GM12878 (cell line): Measurements from ENCODE around the gene SUSD1. TPM values are rescaled to one million over a fixed set of nuclear protein-coding genes. Genes with fewer than 3 reads are reported as not detected.

Experiments used
- ATAC-seq: fragments of 200-7000 bp; cut with Tn5 transposase; 3 replicates; pipeline ENCODE4 v1.9.1; 2020; ENCODE audit warnings: mild to moderate bottlenecking, moderate library complexity
- BruUV-seq: library from RNA; stranded (reverse); fragments of 400-500 nt; replicated peaks from 2 replicates; lab custom pipeline; 2021; lab: Mats Ljungman, UMichigan
- CTCF ChIA-PET: fragments of 300-600 bp; sonication (Branson Sonifier 250); formaldehyde crosslinking; extraction: SDS; loops from one replicate; lab custom pipeline; 2021; ENCODE audit warnings: inconsistent platforms; lab: Yijun Ruan, JAX
- POLR2A ChIA-PET: fragments of 350-600 bp; formaldehyde crosslinking; extraction: SDS; loops from one replicate; lab custom pipeline; 2021; ENCODE audit warnings: inconsistent platforms; lab: Charles Lee
- RAD21 ChIA-PET: fragments of 300-600 bp; sonication (Branson Sonifier 250); formaldehyde crosslinking; loops from one replicate; lab custom pipeline; 2023; ENCODE audit warnings: antibody characterized with exemption; ENCODE audit not compliant: unreplicated experiment; lab: Charles Lee
- SMC1A ChIA-PET: fragments of 300-600 bp; sonication (Branson Sonifier 250); formaldehyde crosslinking; loops from one replicate; lab custom pipeline; 2023; ENCODE audit not compliant: unreplicated experiment, uncharacterized antibody; lab: Charles Lee
- DNase-seq: peaks from one replicate; pipeline ENCODE4 v3.0.0-alpha.2; 2011; ENCODE audit warnings: low read depth, low spot score
- FAIRE-seq: peaks from 3 replicates; lab custom pipeline; 2011; peaks lifted over from hg19 to GRCh38; lab: Jason Lieb, UNC
- H2AFZ ChIP-seq: 2 replicates; pipeline ENCODE4 v1.6.0; 2011; ENCODE audit warnings: low read depth, low read length, control low read depth; ENCODE audit not compliant: control insufficient read depth
- H3K27ac ChIP-seq: 2 replicates; pipeline ENCODE4 v1.5.1; 2011; ENCODE audit warnings: control low read depth; ENCODE audit not compliant: control insufficient read depth, insufficient read depth
- H3K27me3 ChIP-seq, 2 experiments: replicated peaks in 1 of 2; 2 replicates each; pipeline versions ENCODE4 v1.6.0 to v1.6.1; 2011; ENCODE audit warnings: low read length in 1 of 2; ENCODE audit not compliant: control insufficient read depth in 2 of 2, insufficient read depth in 2 of 2
- H3K36me3 ChIP-seq, 2 experiments: 2 replicates each; pipeline ENCODE4 v1.5.1; 2011; ENCODE audit warnings: low read length in 1 of 2; ENCODE audit not compliant: control insufficient read depth in 2 of 2, insufficient read depth in 2 of 2
- H3K4me1 ChIP-seq: 2 replicates; pipeline ENCODE4 v1.6.1; 2011; ENCODE audit warnings: mild to moderate bottlenecking, low read length, moderate library complexity, mixed read lengths; ENCODE audit not compliant: control insufficient read depth, insufficient read depth
- H3K4me2 ChIP-seq: 2 replicates; pipeline ENCODE4 v1.6.0; 2011; ENCODE audit warnings: control low read depth; ENCODE audit not compliant: control insufficient read depth, insufficient read depth
- H3K4me3 ChIP-seq: fragments of 200-600 bp; sonication (generic); 2 replicates; pipeline ENCODE4 v1.5.1; 2016
- H3K79me2 ChIP-seq: 2 replicates; pipeline ENCODE4 v1.6.0; 2011; ENCODE audit warnings: low read length; ENCODE audit not compliant: control insufficient read depth, insufficient read depth
- H3K9ac ChIP-seq: 2 replicates; pipeline ENCODE4 v1.8.0; 2011; ENCODE audit warnings: low read length, control low read depth, mixed read lengths; ENCODE audit not compliant: control insufficient read depth, insufficient read depth
- H3K9me3 ChIP-seq: replicated peaks from 3 replicates; pipeline ENCODE4 v1.5.1; 2011; ENCODE audit warnings: mild to moderate bottlenecking, low read length; ENCODE audit not compliant: control insufficient read depth, insufficient read depth
- H4K20me1 ChIP-seq: 2 replicates; pipeline ENCODE4 v1.6.0; 2011; ENCODE audit not compliant: control insufficient read depth, insufficient read depth
- ETV6 ChIP-seq, 2 experiments: fragments of 450-650 bp in 1 of 2; IDR thresholded peaks in 1 of 2; conservative IDR thresholded peaks in 1 of 2; 2 replicates each; pipeline ENCODE4 v1.6.1; 2014; ENCODE audit warnings: antibody characterized with exemption in 1 of 2, borderline replicate concordance in 1 of 2, low read depth in 1 of 2, mild to moderate bottlenecking in 1 of 2, moderate library complexity in 1 of 2
- IKZF1 ChIP-seq: fragments of 450-650 bp; conservative IDR thresholded peaks from 2 replicates; pipeline ENCODE4 v1.6.1; 2017; ENCODE audit warnings: antibody characterized with exemption, mild to moderate bottlenecking
- IRF4 ChIP-seq: IDR thresholded peaks from 2 replicates; pipeline ENCODE4 v1.6.1; 2011; ENCODE audit warnings: low read depth, low read length
- MAX ChIP-seq: IDR thresholded peaks from 2 replicates; pipeline ENCODE4 v1.6.1; 2012; ENCODE audit warnings: low read depth, low read length, improper control_type of control experiment
- MLLT1 ChIP-seq: fragments of 450-650 bp; IDR thresholded peaks from 2 replicates; pipeline ENCODE4 v1.6.1; 2016; ENCODE audit warnings: mild to moderate bottlenecking
- MYB ChIP-seq: fragments of 150-350 bp; IDR thresholded peaks from 2 replicates; pipeline ENCODE4 v1.6.1; 2014; ENCODE audit warnings: mild to moderate bottlenecking, low read depth, low read length, borderline replicate concordance
- NKRF ChIP-seq: fragments of 450-650 bp; conservative IDR thresholded peaks from 2 replicates; pipeline ENCODE4 v1.6.1; 2017; ENCODE audit warnings: mild to moderate bottlenecking, moderate library complexity
- NR2F1 ChIP-seq: fragments of 450-650 bp; conservative IDR thresholded peaks from 2 replicates; pipeline ENCODE4 v1.6.1; 2017; ENCODE audit warnings: mild to moderate bottlenecking
- PML ChIP-seq: IDR thresholded peaks from 2 replicates; pipeline ENCODE4 v1.6.1; 2012; ENCODE audit warnings: low read length, inconsistent platforms
- RELA ChIP-seq: fragments of 450-650 bp; IDR thresholded peaks from 2 replicates; pipeline ENCODE4 v1.8.0; 2014; ENCODE audit warnings: borderline replicate concordance; ENCODE audit not compliant: partially characterized antibody
- TCF12 ChIP-seq: IDR thresholded peaks from 2 replicates; pipeline ENCODE4 v1.6.1; 2011; ENCODE audit warnings: low read depth, mild to moderate bottlenecking, low read length
- USF1 ChIP-seq: IDR thresholded peaks from 2 replicates; pipeline ENCODE4 v1.6.1; 2011; ENCODE audit warnings: borderline replicate concordance, low read depth, mild to moderate bottlenecking, moderate library complexity, mixed read lengths, low read length; ENCODE audit not compliant: insufficient read depth; ENCODE audit errors: extremely low read length
- WRNIP1 ChIP-seq: IDR thresholded peaks from 2 replicates; pipeline ENCODE4 v1.6.1; 2011; ENCODE audit warnings: low read depth, low read length, improper control_type of control experiment, borderline replicate concordance
- WGBS: methylation state at CpG from one replicate; pipeline ENCODE4 v1.1.6; 2016; ENCODE audit warnings: low lambda C conversion rate; ENCODE audit not compliant: insufficient replicate concordance, insufficient coverage; ENCODE audit errors: missing lambda C conversion rate; 5-methylcytosine and 5-hydroxymethylcytosine counted together
- in situ Hi-C: fragments of 300-500 bp; cut with MboI; formaldehyde crosslinking; loops from 9 replicates; pipeline ENCODE4 v1.14.3; 2018; ENCODE audit warnings: mixed read lengths
- intact Hi-C: fragments of 100-400 bp; cut with micrococcal nuclease; formaldehyde crosslinking; loops from one replicate; pipeline ENCODE4 v1.14.2; 2022; ENCODE audit not compliant: unreplicated experiment
- polyA plus RNA-seq, 11 experiments: library from polyadenylated mRNA; depleted of rRNA in 4 of 11; unstranded in 6 of 11; stranded (reverse) in 5 of 11; fragments of >200 nt; fragmentation: Nextera tagmentation in 4 of 11; fragmentation: Illumina TruSeq in 1 of 11; extraction: Ambion mirVana in 4 of 11; extraction: Trizol in 1 of 11; gene quantifications; 1 replicate in 1 of 11; 2 replicates in 10 of 11; pipeline versions ENCODE4 v1.2.1 to v1.2.3, GENCODE V29; 2011 to 2016; ENCODE audit warnings: inconsistent platforms in 2 of 11, missing spikeins in 2 of 11, low read depth in 1 of 11
- total RNA-seq, 4 experiments: library from RNA; depleted of rRNA in 3 of 4; stranded (reverse); fragments of >200 nt in 3 of 4; fragmentation: Illumina TruSeq in 1 of 4; extraction: Trizol in 1 of 4; gene quantifications; 2 replicates each; pipeline versions ENCODE4 v1.2.1 to v1.2.3, GENCODE V29; 2013 to 2021

SUSD1 gene
- total and polyA plus RNA-seq, 10 of the 15 experiments (the other 5 are each of a cell fraction or from before 2014, with no cell fraction given): 6.7 to 20.8 (median 13.2) TPM

GRCh38 chr9:112203536-112203935, 28.4 kb upstream of the SUSD1 start (continued):
- TF ChIP-seq USF1 (no peak), TCF12 (no peak)

GRCh38 chr9:112200711-112201110, 25.6 kb upstream of the SUSD1 start:
- BruUV-seq: no TSS peak

More at GRCh38 chr9:112200711-112201110, 25.6 kb upstream of the SUSD1 start:
- DNase-seq (no peak), ATAC-seq (no peak), FAIRE-seq (no peak)
- RAD21 ChIA-PET: interaction anchor here (0.7 to 0.8 kb wide), 2 partner anchors 24 to 1711 kb away, joined by 3 read pairs; no protein-coding TSS in a partner anchor
- H3K9me3 ChIP-seq: no peaks in the 10 kb centered on the region
- CTCF ChIA-PET: interaction anchor here (0.8 to 1.1 kb wide), 2 partner anchors 13 to 18 kb away, joined by 3 to 4 read pairs; no protein-coding TSS in a partner anchor
- no peak overlapping the region for H3K4me3 ChIP-seq
- H3K36me3 ChIP-seq: no peaks in the 10 kb centered on the region
- H3K4me1 ChIP-seq: no peaks in the 10 kb centered on the region
- TF ChIP-seq IRF4 (no peak), IKZF1 (no peak), MLLT1 (no peak), MAX (no peak), WRNIP1 (no peak), PML (no peak), MYB (no peak), NR2F1 (no peak), NKRF (no peak), ETV6 (conservative IDR thresholded peaks at IDR 0.05 in 1 of 2, IDR thresholded peaks at IDR 0.05 in 1 of 2; ENCODE audit: borderline replicate concordance in 1 of 2, low read depth in 1 of 2) (no peak), RELA (no peak)
- H3K79me2 ChIP-seq: no peaks in the 10 kb centered on the region
- no peaks in the 10 kb centered on the region for H3K27me3 ChIP-seq
- 96% methylated on average over 5 of the region's 5 CpGs for WGBS
- intact Hi-C loops (no loop called here), in situ Hi-C loops (no loop called here)
- SMC1A ChIA-PET: interaction anchor here (0.9 kb wide), 1 partner anchor 390 kb away, joined by 3 read pairs; no protein-coding TSS in a partner anchor
- no peak overlapping the region for H3K4me2 ChIP-seq
- no peak overlapping the region for H3K9ac ChIP-seq
- POLR2A ChIA-PET: no interaction called here
- H4K20me1 ChIP-seq: no peaks in the 10 kb centered on the region
- no peak overlapping the region for H2AFZ ChIP-seq
- no peak overlapping the region for H3K27ac ChIP-seq
